Loucy (cell line): ENCODE measurements around the gene MUC5AC.

Experiments used
- H2AFZ ChIP-seq: fragments of 200-600 bp; sonication (generic); 2 replicates; pipeline ENCODE4 v1.6.0; 2016; ENCODE audit warnings: antibody characterized with exemption, mild to moderate bottlenecking, low read length, moderate library complexity
- H3F3A ChIP-seq: fragments of 200-600 bp; 2 replicates; pipeline ENCODE4 v1.6.0; 2016; ENCODE audit warnings: antibody characterized with exemption, low read depth, mild to moderate bottlenecking
- H3K27me3 ChIP-seq: fragments of 200-600 bp; sonication (generic); 2 replicates; pipeline ENCODE4 v1.6.1; 2014; ENCODE audit warnings: low read length, mild to moderate bottlenecking; ENCODE audit not compliant: insufficient read depth, poor library complexity, severe bottlenecking
- H3K36me3 ChIP-seq: fragments of 200-600 bp; sonication (generic); 2 replicates; pipeline ENCODE4 v1.6.1; 2016; ENCODE audit warnings: low read length; ENCODE audit not compliant: insufficient read depth
- H3K4me1 ChIP-seq: fragments of 200-600 bp; sonication (generic); 2 replicates; pipeline ENCODE4 v1.5.1; 2014; ENCODE audit warnings: low read length, mild to moderate bottlenecking; ENCODE audit not compliant: insufficient read depth, poor library complexity, severe bottlenecking
- H3K4me2 ChIP-seq: fragments of 200-600 bp; sonication (generic); 2 replicates; pipeline ENCODE4 v1.6.0; 2014; ENCODE audit warnings: antibody characterized with exemption, low read length, low read depth, mild to moderate bottlenecking; ENCODE audit not compliant: poor library complexity, severe bottlenecking
- H3K4me3 ChIP-seq: fragments of 200-600 bp; sonication (generic); 2 replicates; pipeline ENCODE4 v1.5.1; 2014; ENCODE audit warnings: low read length, mild to moderate bottlenecking, mixed read lengths; ENCODE audit not compliant: poor library complexity, severe bottlenecking
- H3K79me2 ChIP-seq: fragments of 200-600 bp; sonication (generic); 2 replicates; pipeline ENCODE4 v1.6.1; 2014; ENCODE audit warnings: low read length; ENCODE audit not compliant: insufficient read depth
- H3K9ac ChIP-seq: fragments of 200-600 bp; sonication (generic); 2 replicates; pipeline ENCODE4 v1.6.0; 2014; ENCODE audit warnings: mild to moderate bottlenecking, low read depth, low read length, moderate library complexity; ENCODE audit not compliant: poor library complexity, severe bottlenecking
- H3K9me2 ChIP-seq: fragments of 200-600 bp; sonication (generic); replicated peaks from 2 replicates; pipeline ENCODE4 v1.6.1; 2016; ENCODE audit warnings: low read depth, low read length, mixed read lengths
- H3K9me3 ChIP-seq: fragments of 200-600 bp; sonication (generic); 2 replicates; pipeline ENCODE4 v1.6.1; 2014; ENCODE audit warnings: mild to moderate bottlenecking, antibody characterized with exemption, low read length, low read depth; ENCODE audit not compliant: insufficient read depth
- H4K20me1 ChIP-seq: fragments of 200-600 bp; sonication (generic); 2 replicates; pipeline ENCODE4 v1.6.0; 2014; ENCODE audit warnings: antibody characterized with exemption, low read length, mild to moderate bottlenecking; ENCODE audit not compliant: insufficient read depth, poor library complexity, severe bottlenecking
- CTCF ChIP-seq: fragments of 200-600 bp; sonication (generic); conservative IDR thresholded peaks from 2 replicates; pipeline ENCODE4 v1.5.1; 2014; ENCODE audit warnings: mild to moderate bottlenecking, antibody characterized with exemption, low read length
- EZH2phosphoT487 ChIP-seq: fragments of 200-600 bp; IDR thresholded peaks from 2 replicates; pipeline ENCODE4 v1.6.1; 2018; ENCODE audit warnings: antibody characterized with exemption, mild to moderate bottlenecking, moderate library complexity, borderline replicate concordance

The MUC5AC gene

GRCh38 chr11:1224491-1225385 is 67.0 kb downstream of the MUC5AC start:
- no peak overlapping the region for H3K4me2 ChIP-seq

GRCh38 chr11:1225386-1226225 is 67.9 kb downstream of the MUC5AC start:
- TF ChIP-seq EZH2phosphoT487 (no peak), CTCF (no peak)
- Histone ChIP-seq H3K4me3 (no peak overlapping the region), H2AFZ (no peak overlapping the region), H3K27me3 (no peaks in the 10 kb centered on the region), H3K36me3 (no peaks in the 10 kb centered on the region), H3F3A (no peaks in the 10 kb centered on the region), H3K9me3 (peaks cover 3% of the 10 kb centered on the region; the same call in 1 of the 2 replicates), H3K9me2 (no peaks in the 10 kb centered on the region), H4K20me1 (no peaks in the 10 kb centered on the region), H3K4me1 (no peaks in the 10 kb centered on the region), H3K9ac (no peak overlapping the region), H3K4me2 (no peak overlapping the region), H3K79me2 (no peaks in the 10 kb centered on the region)

More at GRCh38 chr11:1224491-1225385, 67.0 kb downstream of the MUC5AC start:
- Histone ChIP-seq H3K79me2 (no peaks in the 10 kb centered on the region), H4K20me1 (no peaks in the 10 kb centered on the region), H3K9me3 (peaks cover 1% of the 10 kb centered on the region; the same call in 1 of the 2 replicates), H3K4me3 (no peak overlapping the region), H3K27me3 (no peaks in the 10 kb centered on the region), H3K4me1 (no peaks in the 10 kb centered on the region), H3F3A (no peaks in the 10 kb centered on the region), H3K9ac (no peak overlapping the region), H3K9me2 (no peaks in the 10 kb centered on the region), H2AFZ (no peak overlapping the region), H3K36me3 (no peaks in the 10 kb centered on the region)
- TF ChIP-seq EZH2phosphoT487 (no peak), CTCF (no peak)

GRCh38 chr11:1226226-1226985 is 68.7 kb downstream of the MUC5AC start:
- TF ChIP-seq CTCF (no peak), EZH2phosphoT487 (no peak)
- Histone ChIP-seq H2AFZ (no peak overlapping the region), H3K4me2 (no peak overlapping the region), H3K9me2 (no peaks in the 10 kb centered on the region), H3K79me2 (no peaks in the 10 kb centered on the region), H3K36me3 (no peaks in the 10 kb centered on the region), H4K20me1 (no peaks in the 10 kb centered on the region), H3F3A (no peaks in the 10 kb centered on the region), H3K27me3 (no peaks in the 10 kb centered on the region), H3K9me3 (peaks cover 3% of the 10 kb centered on the region; the same call in 1 of the 2 replicates), H3K4me3 (no peak overlapping the region), H3K9ac (no peak overlapping the region), H3K4me1 (no peaks in the 10 kb centered on the region)
